DOHH2 (cell line): ENCODE results near the gene MYH11.

ENCODE experiments used
- H3F3A ChIP-seq: fragments of 200-600 bp; sonication (generic), shearing (Covaris generic); 2 replicates; pipeline ENCODE4 v1.6.0; 2016; ENCODE audit warnings: antibody characterized with exemption, mild to moderate bottlenecking; ENCODE audit not compliant: control insufficient read depth, insufficient read depth
- H3K27ac ChIP-seq: fragments of 200-600 bp; sonication (generic); 2 replicates; pipeline ENCODE4 v1.5.1; 2014; ENCODE audit warnings: low read depth, mild to moderate bottlenecking, low read length, moderate library complexity
- H3K27me3 ChIP-seq: fragments of 200-600 bp; sonication (generic); 2 replicates; pipeline ENCODE4 v1.6.1; 2014; ENCODE audit warnings: mild to moderate bottlenecking, low read length, mixed read lengths; ENCODE audit not compliant: control insufficient read depth
- H3K36me3 ChIP-seq: fragments of 200-600 bp; sonication (generic); 2 replicates; pipeline ENCODE4 v1.6.1; 2014; ENCODE audit warnings: mild to moderate bottlenecking, low read length, moderate library complexity, mixed read lengths; ENCODE audit not compliant: control insufficient read depth
- H3K4me1 ChIP-seq: fragments of 200-600 bp; sonication (generic); 2 replicates; pipeline ENCODE4 v1.6.1; 2014; ENCODE audit warnings: mild to moderate bottlenecking, low read length, mixed read lengths; ENCODE audit not compliant: control insufficient read depth
- H3K4me2 ChIP-seq: fragments of 200-600 bp; sonication (generic); 2 replicates; pipeline ENCODE4 v1.6.0; 2014; ENCODE audit warnings: mild to moderate bottlenecking, low read length, moderate library complexity
- H3K4me3 ChIP-seq: fragments of 200-600 bp; sonication (generic); 2 replicates; pipeline ENCODE4 v1.5.1; 2014; ENCODE audit warnings: mild to moderate bottlenecking, low read length, mixed read lengths
- H3K79me2 ChIP-seq: fragments of 200-600 bp; sonication (generic); 2 replicates; pipeline ENCODE4 v1.6.1; 2014; ENCODE audit warnings: mild to moderate bottlenecking, low read length, mixed read lengths; ENCODE audit not compliant: control insufficient read depth
- H3K9me2 ChIP-seq: fragments of 200-600 bp; sonication (generic); replicated peaks from 2 replicates; pipeline ENCODE4 v1.6.1; 2014; ENCODE audit warnings: mild to moderate bottlenecking, low read length, mixed read lengths; ENCODE audit not compliant: control insufficient read depth
- H3K9me3 ChIP-seq: fragments of 200-600 bp; sonication (generic); 2 replicates; pipeline ENCODE4 v1.6.1; 2014; ENCODE audit warnings: antibody characterized with exemption, low read length, mixed read lengths; ENCODE audit not compliant: control insufficient read depth, insufficient read depth
- H4K20me1 ChIP-seq: fragments of 200-600 bp; sonication (generic); 2 replicates; pipeline ENCODE4 v1.6.0; 2014; ENCODE audit warnings: low read depth, mild to moderate bottlenecking, antibody characterized with exemption, low read length, moderate library complexity; ENCODE audit not compliant: control insufficient read depth, insufficient read depth
- CTCF ChIP-seq: fragments of 200-600 bp; sonication (generic); IDR thresholded peaks from one replicate; pipeline ENCODE4 v1.5.1; 2014; ENCODE audit warnings: antibody characterized with exemption, mild to moderate bottlenecking, low read depth, low read length; ENCODE audit not compliant: poor library complexity, severe bottlenecking
- EZH2phosphoT487 ChIP-seq: fragments of 200-600 bp; sonication (generic); IDR thresholded peaks from 2 replicates; pipeline ENCODE4 v1.6.1; 2017; ENCODE audit warnings: borderline replicate concordance, mild to moderate bottlenecking, antibody characterized with exemption, low read length, moderate library complexity, mixed read lengths

Gene MYH11

GRCh38 chr16:15786501-15786900 is 70.3 kb downstream of the MYH11 start:
- no peaks in the 10 kb centered on the region for H3K79me2 ChIP-seq
- no peaks in the 10 kb centered on the region for H3F3A ChIP-seq
- no peak overlapping the region for H3K4me2 ChIP-seq
- no peaks in the 10 kb centered on the region for H3K27me3 ChIP-seq
- H3K36me3 ChIP-seq, result no peaks in the 10 kb centered on the region
- no peak overlapping the region for H3K4me3 ChIP-seq
- H3K4me1 ChIP-seq, result no peaks in the 10 kb centered on the region
- no peak overlapping the region for H3K27ac ChIP-seq
- no peaks in the 10 kb centered on the region for H3K9me3 ChIP-seq
- no peaks in the 10 kb centered on the region for H3K9me2 ChIP-seq
- H4K20me1 ChIP-seq, result no peaks in the 10 kb centered on the region
- TF ChIP-seq EZH2phosphoT487, result no peak

GRCh38 chr16:15785386-15786059 is 71.3 kb downstream of the MYH11 start:
- no peaks in the 10 kb centered on the region for H3K4me1 ChIP-seq
- H3F3A ChIP-seq, result no peaks in the 10 kb centered on the region
- peaks cover 3% of the 10 kb centered on the region; the same call in 1 of the 2 replicates for H3K27me3 ChIP-seq
- H3K36me3 ChIP-seq, result no peaks in the 10 kb centered on the region
- H3K9me2 ChIP-seq, result no peaks in the 10 kb centered on the region
- no peaks in the 10 kb centered on the region for H4K20me1 ChIP-seq
- H3K4me3 ChIP-seq, result no peak overlapping the region
- H3K27ac ChIP-seq, result no peak overlapping the region
- no peak for TF ChIP-seq EZH2phosphoT487
- TF ChIP-seq CTCF, result no peak
- H3K9me3 ChIP-seq, result no peaks in the 10 kb centered on the region
- no peak overlapping the region for H3K4me2 ChIP-seq
- no peaks in the 10 kb centered on the region for H3K79me2 ChIP-seq

- H4K20me1 ChIP-seq, result no peaks in the 10 kb centered on the region
- no peaks in the 10 kb centered on the region for H3K9me2 ChIP-seq
- H3K4me3 ChIP-seq, result no peak overlapping the region
- no peaks in the 10 kb centered on the region for H3K9me3 ChIP-seq
- TF ChIP-seq CTCF, result no peak
- no peaks in the 10 kb centered on the region for H3K79me2 ChIP-seq
- peaks cover 4% of the 10 kb centered on the region; the same call in 1 of the 2 replicates for H3K27me3 ChIP-seq
- no peak overlapping the region for H3K27ac ChIP-seq
- no peaks in the 10 kb centered on the region for H3K4me1 ChIP-seq
- no peaks in the 10 kb centered on the region for H3K36me3 ChIP-seq
- no peaks in the 10 kb centered on the region for H3F3A ChIP-seq
- H3K4me2 ChIP-seq, result no peak overlapping the region
These were observed 72.8 kb downstream of the MYH11 start for GRCh38 chr16:15783985-15784384.

- Histone ChIP-seq H4K20me1 (no peaks in the 10 kb centered on the region), H3K27ac (no peak overlapping the region), H3K27me3 (peaks cover 4% of the 10 kb centered on the region; the same call in 1 of the 2 replicates), H3K4me1 (peaks cover 4% of the 10 kb centered on the region; the same call in 1 of the 2 replicates), H3K79me2 (no peaks in the 10 kb centered on the region), H3K36me3 (no peaks in the 10 kb centered on the region), H3K4me2 (no peak overlapping the region), H3K4me3 (no peak overlapping the region), H3F3A (no peaks in the 10 kb centered on the region), H3K9me3 (no peaks in the 10 kb centered on the region), H3K9me2 (no peaks in the 10 kb centered on the region)
- TF ChIP-seq EZH2phosphoT487 (no peak), CTCF (no peak)
These were observed 74.1 kb downstream of the MYH11 start for GRCh38 chr16:15782573-15783365.
